ENCODE results near the gene CREG1.

The CREG1 gene

GRCh38 chr1:167496797-167497619, 56.6 kb downstream of the CREG1 start:
- peaks cover 7% of the 10 kb centered on the region for H3K4me1 ChIP-seq (ENCODE audit: insufficient read depth, low read length)

GRCh38 chr1:167493372-167493771, 60.2 kb downstream of the CREG1 start:
- no peaks in the 10 kb centered on the region for H3K9me3 ChIP-seq (ENCODE audit: control insufficient read depth, insufficient read depth, low read length)
- H3K9ac ChIP-seq (ENCODE audit: low read depth, low read length): no peak overlapping the region
- H3K36me3 ChIP-seq (ENCODE audit: insufficient read depth, low read length): no peaks in the 10 kb centered on the region
- H3K4me1 ChIP-seq (ENCODE audit: insufficient read depth, low read length): peaks cover 14% of the 10 kb centered on the region

More at GRCh38 chr1:167496797-167497619, 56.6 kb downstream of the CREG1 start:
- no peaks in the 10 kb centered on the region for H3K9me3 ChIP-seq (ENCODE audit: control insufficient read depth, insufficient read depth, low read length)
- no peak overlapping the region for H3K9ac ChIP-seq (ENCODE audit: low read depth, low read length)
- H3K36me3 ChIP-seq (ENCODE audit: insufficient read depth, low read length): no peaks in the 10 kb centered on the region

DNA sequence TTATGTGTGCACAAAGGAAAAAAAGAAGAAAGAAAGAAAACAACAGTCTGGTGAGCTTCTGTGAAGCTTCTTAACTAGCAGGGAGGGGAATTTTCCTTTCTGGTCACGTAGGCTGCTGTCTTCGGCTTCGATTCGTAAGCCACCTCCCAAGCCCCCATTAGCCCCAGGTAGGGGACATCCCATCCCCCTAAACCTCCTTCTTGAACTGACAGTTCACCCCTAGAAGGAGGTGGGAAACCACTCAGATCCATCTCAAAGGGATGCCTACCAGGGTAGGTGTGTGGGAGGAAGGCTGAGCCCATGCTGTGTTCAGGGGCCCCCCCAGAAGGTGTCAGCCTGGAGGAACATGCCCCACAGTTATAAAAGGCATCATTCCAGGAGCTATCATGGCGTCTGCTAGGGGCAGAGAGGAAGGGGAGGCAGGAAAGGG, 61.1 kb downstream of the CREG1 start:
- H3K36me3 ChIP-seq (ENCODE audit: insufficient read depth, low read length): no peaks in the 10 kb centered on the region
- peaks cover 14% of the 10 kb centered on the region for H3K4me1 ChIP-seq (ENCODE audit: insufficient read depth, low read length)
- H3K9ac ChIP-seq (ENCODE audit: low read depth, low read length): no peak overlapping the region
- no peaks in the 10 kb centered on the region for H3K9me3 ChIP-seq (ENCODE audit: control insufficient read depth, insufficient read depth, low read length)

- peaks cover 14% of the 10 kb centered on the region for H3K4me1 ChIP-seq (ENCODE audit: insufficient read depth, low read length)
- no peaks in the 10 kb centered on the region for H3K9me3 ChIP-seq (ENCODE audit: control insufficient read depth, insufficient read depth, low read length)
- H3K9ac ChIP-seq (ENCODE audit: low read depth, low read length): no peak overlapping the region
- no peaks in the 10 kb centered on the region for H3K36me3 ChIP-seq (ENCODE audit: insufficient read depth, low read length)
Observed at GRCh38 chr1:167491586-167492461, 61.7 kb downstream of the CREG1 start.
